SU-DHL-6 (cell line): ENCODE results near the gene TFAP2E.

ENCODE experiments used
- H2AFZ ChIP-seq: fragments of 200-600 bp; sonication (generic); 2 replicates; pipeline ENCODE4 v1.6.1; 2014; ENCODE audit warnings: low read depth, mild to moderate bottlenecking, moderate library complexity, mixed read lengths, antibody characterized with exemption, low read length; ENCODE audit not compliant: severe bottlenecking
- H3F3A ChIP-seq: fragments of 200-600 bp; shearing (Covaris generic); 2 replicates; pipeline ENCODE4 v1.6.0; 2016; ENCODE audit warnings: antibody characterized with exemption, mild to moderate bottlenecking; ENCODE audit not compliant: insufficient read depth
- H3K27ac ChIP-seq: fragments of 200-600 bp; sonication (generic); 2 replicates; pipeline ENCODE4 v1.5.1; 2016; ENCODE audit warnings: low read depth, mild to moderate bottlenecking, low read length, moderate library complexity, mixed read lengths
- H3K27me3 ChIP-seq: fragments of 200-600 bp; sonication (generic), shearing (Covaris generic); 2 replicates; pipeline ENCODE4 v1.6.0; 2014; ENCODE audit warnings: mild to moderate bottlenecking, low read length
- H3K36me3 ChIP-seq: fragments of 200-600 bp; sonication (generic); 2 replicates; pipeline ENCODE4 v1.6.1; 2014; ENCODE audit warnings: mild to moderate bottlenecking, low read length, mixed read lengths
- H3K4me2 ChIP-seq: fragments of 300-600, 200-600 bp; shearing (Covaris generic), sonication (generic); 2 replicates; pipeline ENCODE4 v1.6.0; 2014; ENCODE audit warnings: low read length, low read depth, mild to moderate bottlenecking; ENCODE audit not compliant: poor library complexity, severe bottlenecking
- H3K4me3 ChIP-seq: fragments of 200-600 bp; sonication (generic); 2 replicates; pipeline ENCODE4 v1.5.1; 2014; ENCODE audit warnings: antibody characterized with exemption, low read length, mild to moderate bottlenecking, mixed read lengths; ENCODE audit not compliant: insufficient read depth, poor library complexity, severe bottlenecking
- H3K79me2 ChIP-seq: fragments of 200-600 bp; sonication (generic); 2 replicates; pipeline ENCODE4 v1.6.1; 2014; ENCODE audit warnings: mild to moderate bottlenecking, low read length, moderate library complexity; ENCODE audit not compliant: insufficient read depth
- H3K9ac ChIP-seq: fragments of 200-600 bp; sonication (generic); 2 replicates; pipeline ENCODE4 v1.7.0; 2014; ENCODE audit warnings: mild to moderate bottlenecking, low read length
- H3K9me2 ChIP-seq: fragments of 200-600 bp; sonication (generic); replicated peaks from 2 replicates; pipeline ENCODE4 v1.6.1; 2014; ENCODE audit warnings: low read length; ENCODE audit not compliant: insufficient read depth
- H3K9me3 ChIP-seq: fragments of 200-600 bp; sonication (generic); 2 replicates; pipeline ENCODE4 v1.6.1; 2014; ENCODE audit warnings: low read length, mixed read lengths; ENCODE audit not compliant: insufficient read depth
- H4K20me1 ChIP-seq: fragments of 200-600 bp; sonication (generic); 2 replicates; pipeline ENCODE4 v1.6.1; 2014; ENCODE audit warnings: low read depth, mild to moderate bottlenecking, antibody characterized with exemption, low read length, moderate library complexity, mixed read lengths
- CTCF ChIP-seq: fragments of 200-600 bp; sonication (generic); IDR thresholded peaks from one replicate; pipeline ENCODE4 v1.5.1; 2017; ENCODE audit warnings: antibody characterized with exemption, mild to moderate bottlenecking, low read length, moderate library complexity; ENCODE audit not compliant: insufficient read depth, poor library complexity, severe bottlenecking
- EZH2phosphoT487 ChIP-seq: fragments of 200-600 bp; sonication (generic), shearing (Covaris generic); conservative IDR thresholded peaks from 2 replicates; pipeline ENCODE4 v1.6.1; 2018; ENCODE audit warnings: mild to moderate bottlenecking, antibody characterized with exemption, low read length, moderate library complexity, mixed read lengths

Gene TFAP2E

GRCh38 chr1:35555212-35555584 is 17.9 kb upstream of the TFAP2E start:
- Histone ChIP-seq H3F3A (peaks cover 12% of the 10 kb centered on the region; the same call in 1 of the 2 replicates), H2AFZ (no peak overlapping the region), H3K4me2 (peak overlapping the region; percentile 66), H3K36me3 (peaks cover 6% of the 10 kb centered on the region; the same call in 1 of the 2 replicates), H3K27ac (no peak overlapping the region), H3K9me3 (no peaks in the 10 kb centered on the region), H4K20me1 (no peaks in the 10 kb centered on the region), H3K9ac (no peak overlapping the region), H3K9me2 (no peaks in the 10 kb centered on the region), H3K4me3 (no peak overlapping the region), H3K79me2 (peaks cover 32% of the 10 kb centered on the region), H3K27me3 (no peaks in the 10 kb centered on the region)
- no peak for TF ChIP-seq EZH2phosphoT487
- TF ChIP-seq CTCF: no peak

- Histone ChIP-seq H3K27ac (no peak overlapping the region), H3K9me3 (no peaks in the 10 kb centered on the region), H3F3A (peaks cover 12% of the 10 kb centered on the region; the same call in 1 of the 2 replicates), H3K9ac (peak overlapping the region; percentile 79), H3K4me3 (peak overlapping the region; percentile 86), H2AFZ (no peak overlapping the region), H3K36me3 (peaks cover under 1% of the 10 kb centered on the region; the same call in 1 of the 2 replicates), H3K79me2 (peaks cover 29% of the 10 kb centered on the region), H3K27me3 (no peaks in the 10 kb centered on the region), H3K4me2 (peak overlapping the region; percentile 66), H4K20me1 (no peaks in the 10 kb centered on the region), H3K9me2 (no peaks in the 10 kb centered on the region)
- TF ChIP-seq EZH2phosphoT487: no peak
- TF ChIP-seq CTCF: no peak
Observed at GRCh38 chr1:35555601-35556477, 17.3 kb upstream of the TFAP2E start.

- no peak for TF ChIP-seq CTCF
- no peak for TF ChIP-seq EZH2phosphoT487
- Histone ChIP-seq H3K9ac (peak overlapping the region; percentile 79), H2AFZ (peak overlapping the region; percentile 78), H3K9me3 (no peaks in the 10 kb centered on the region), H3K4me2 (peak overlapping the region; percentile 66), H4K20me1 (no peaks in the 10 kb centered on the region), H3K36me3 (no peaks in the 10 kb centered on the region), H3K27me3 (no peaks in the 10 kb centered on the region), H3F3A (peaks cover 12% of the 10 kb centered on the region; the same call in 1 of the 2 replicates), H3K79me2 (peaks cover 29% of the 10 kb centered on the region), H3K27ac (peak overlapping the region; percentile 72), H3K4me3 (peak overlapping the region; percentile 86), H3K9me2 (no peaks in the 10 kb centered on the region)
Observed at GRCh38 chr1:35556484-35557117, 16.5 kb upstream of the TFAP2E start.
